Activated CD8-positive, alpha-beta memory T cell treated with anti-CD3 and anti-CD28 coated beads, Interleukin-2, amount 50 U/mL, for 24 hours (primary cell): ENCODE results near the gene PLCXD3.
"Not testable (repeated sequence)": the region's sequence is repeated elsewhere in the genome, so short reads cannot be mapped to it uniquely, and the experiment has no call there.

Experiments
- DNase-seq: peaks from one replicate; pipeline ENCODE4 v3.0.0-alpha.2; 2020; ENCODE audit errors: extremely low read depth

Gene PLCXD3

DNA sequence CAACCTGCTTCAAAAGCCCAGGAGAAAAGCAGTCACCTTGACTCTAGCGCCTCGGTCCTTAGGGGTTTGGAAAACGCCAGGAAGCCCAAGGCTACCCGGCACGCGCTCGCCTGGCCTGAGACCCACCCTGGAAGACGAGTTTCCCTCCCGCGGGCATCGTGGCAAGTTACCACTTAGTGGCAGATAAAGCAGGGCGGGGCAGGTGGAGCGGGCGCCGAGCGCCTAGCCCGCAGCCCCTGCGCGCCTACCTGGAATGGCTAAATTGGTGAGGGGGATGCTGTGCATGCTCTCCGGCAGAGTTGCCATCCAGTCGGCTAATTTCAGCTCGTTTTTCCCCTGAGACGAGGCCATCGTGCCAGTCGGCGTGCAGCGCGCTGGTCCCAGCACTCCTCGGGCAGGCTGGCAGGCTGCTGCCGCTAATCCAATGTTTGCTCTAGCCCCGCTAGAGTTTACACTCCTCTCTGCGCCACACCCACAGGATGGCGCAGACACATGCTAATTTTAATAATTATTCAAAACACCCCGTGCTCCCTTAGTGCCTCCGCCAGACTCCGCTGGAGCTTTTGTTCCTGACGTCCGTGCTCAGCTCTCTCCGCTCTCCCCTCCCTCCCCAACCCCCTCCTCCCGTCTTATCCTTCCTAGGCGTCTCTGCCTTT, at the start of gene PLCXD3:
Gene PLCXD3, minus strand, starts transcription at position 426 of the 656 bp plus-strand sequence. Its CDS starts 75 bp downstream, at position 351.
- DNase-seq, result no peak

DNA sequence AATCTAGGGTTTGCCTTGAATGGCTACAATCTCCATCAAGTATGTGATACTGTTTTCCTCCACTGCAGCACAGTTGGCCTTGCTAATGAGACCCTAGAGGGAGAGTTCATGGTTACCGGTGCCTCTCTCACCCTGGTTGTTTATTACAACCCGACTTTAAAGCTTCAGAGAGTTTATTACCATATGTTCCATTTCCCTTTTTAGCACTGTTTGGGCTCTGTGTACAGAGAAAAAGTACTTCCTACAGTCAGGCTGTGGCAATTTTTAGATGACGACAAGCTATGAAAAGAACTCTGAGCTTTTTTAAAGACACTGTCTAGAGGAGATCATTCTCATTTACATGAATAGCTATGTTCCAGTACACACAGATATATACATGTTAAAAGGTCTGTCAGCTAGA, 48.8 kb upstream of the PLCXD3 start:
- no peak for DNase-seq

DNA sequence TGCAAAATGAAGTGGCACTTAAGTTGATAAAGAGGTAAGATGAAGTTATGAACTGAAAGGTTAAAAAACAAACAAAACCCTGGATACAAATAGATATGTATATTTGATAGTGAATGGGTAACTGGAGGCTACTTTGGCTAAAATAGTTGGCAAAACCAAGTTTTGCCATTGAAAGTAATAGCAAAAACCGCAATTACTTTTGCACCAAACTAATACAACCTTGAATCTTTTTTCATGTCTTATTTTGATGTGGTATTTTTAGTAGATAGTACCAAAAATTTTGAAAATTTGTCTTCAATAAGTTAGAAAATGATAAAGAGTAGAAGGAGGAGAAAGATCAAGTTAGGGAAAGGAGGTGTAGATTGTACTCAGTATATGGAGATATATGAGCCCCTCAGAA, 47.9 kb upstream of the PLCXD3 start:
- DNase-seq, result no peak

DNA sequence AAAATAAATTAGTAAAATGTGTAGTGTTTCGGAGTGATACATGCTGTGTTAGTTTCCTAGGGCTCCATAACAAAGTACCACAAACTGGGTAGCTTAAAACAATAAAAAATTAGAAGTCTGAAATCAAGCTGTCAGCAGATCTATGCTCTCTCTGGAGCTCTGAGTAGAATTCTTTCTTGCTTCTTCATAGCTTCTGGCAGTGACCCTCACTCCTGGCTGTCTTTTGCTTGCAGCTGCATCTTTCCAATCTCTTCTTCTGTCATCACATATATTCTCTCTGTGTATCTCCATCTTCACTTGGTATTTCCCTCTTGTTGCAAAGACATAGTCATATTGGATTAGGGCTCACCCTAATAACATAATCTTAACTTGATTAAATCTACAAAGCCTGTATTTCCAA, 37.6 kb upstream of the PLCXD3 start:
- no peak for DNase-seq

GRCh38 chr5:41542183-41542582, 31.8 kb upstream of the PLCXD3 start:
- no peak for DNase-seq

- no peak for DNase-seq
These were observed 29.1 kb upstream of the PLCXD3 start for GRCh38 chr5:41539454-41539853.

DNA sequence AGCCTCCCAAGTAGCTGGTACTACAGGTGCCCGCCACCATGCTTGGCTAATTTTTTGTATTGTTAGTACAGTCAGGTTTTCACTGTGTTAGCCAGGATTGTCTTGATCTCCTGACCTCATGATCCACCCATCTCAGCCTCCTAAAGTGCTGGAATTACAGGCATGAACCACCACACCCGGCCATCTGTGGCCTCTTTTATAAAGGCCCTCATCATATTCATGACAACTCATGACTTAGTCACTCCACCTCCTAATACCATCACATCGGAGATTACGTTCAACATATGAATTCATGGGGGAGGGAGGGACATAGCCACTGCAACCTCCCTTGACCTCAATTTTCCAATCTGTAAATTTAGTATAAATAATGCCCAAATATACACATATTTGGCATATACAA, 27.2 kb upstream of the PLCXD3 start:
- no peak for DNase-seq

DNA sequence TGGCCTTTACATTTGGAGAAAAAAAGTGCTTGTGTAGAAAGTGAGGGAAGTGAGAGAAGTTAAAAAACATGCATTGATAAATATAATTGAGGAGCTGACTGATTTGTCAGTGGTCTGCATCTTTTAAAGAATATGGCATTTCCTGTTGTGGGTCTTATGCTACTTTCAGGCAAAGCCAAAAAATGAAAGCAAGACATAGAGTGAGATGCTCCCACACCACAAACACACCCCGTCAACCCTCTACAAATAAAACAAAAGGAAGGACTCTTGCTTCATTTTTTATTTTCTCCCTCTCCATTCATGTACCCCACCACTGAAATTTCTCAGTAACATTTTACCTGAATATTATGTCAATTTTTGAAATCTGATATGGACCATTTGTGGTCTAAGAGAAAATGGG, 22.1 kb upstream of the PLCXD3 start:
- DNase-seq, result no peak

DNA sequence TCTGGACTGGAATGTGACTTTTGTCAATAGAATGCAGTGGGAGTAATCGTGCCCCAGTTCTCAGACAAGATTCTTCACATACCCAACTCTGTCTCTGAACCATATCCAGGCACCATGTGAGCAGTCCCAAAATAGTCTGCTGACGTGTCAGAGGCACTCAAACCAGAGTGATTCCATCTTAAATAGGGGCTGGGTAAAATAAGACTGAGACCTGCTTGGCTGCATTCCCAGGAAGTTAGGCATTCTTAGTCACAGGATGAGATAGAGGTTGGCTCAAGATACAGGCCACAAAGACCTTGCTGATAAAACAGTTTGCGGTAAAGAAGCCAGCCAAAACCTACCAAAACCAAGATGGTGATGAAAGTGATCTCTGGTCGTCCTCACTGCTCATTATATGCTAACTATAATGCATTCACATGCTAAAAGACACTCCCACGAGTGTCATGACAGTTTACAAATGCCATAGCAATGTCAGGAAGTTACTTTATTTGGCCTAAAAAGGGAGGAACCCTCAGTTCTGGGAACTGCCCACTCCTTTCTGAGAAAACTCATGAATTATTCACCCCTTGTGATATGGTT, 16.9 kb upstream of the PLCXD3 start:
- DNase-seq, result no peak

GRCh38 chr5:41526699-41527098, 16.3 kb upstream of the PLCXD3 start:
- DNase-seq, result no peak

GRCh38 chr5:41524174-41524573, 13.8 kb upstream of the PLCXD3 start:
- DNase-seq, result no peak

DNA sequence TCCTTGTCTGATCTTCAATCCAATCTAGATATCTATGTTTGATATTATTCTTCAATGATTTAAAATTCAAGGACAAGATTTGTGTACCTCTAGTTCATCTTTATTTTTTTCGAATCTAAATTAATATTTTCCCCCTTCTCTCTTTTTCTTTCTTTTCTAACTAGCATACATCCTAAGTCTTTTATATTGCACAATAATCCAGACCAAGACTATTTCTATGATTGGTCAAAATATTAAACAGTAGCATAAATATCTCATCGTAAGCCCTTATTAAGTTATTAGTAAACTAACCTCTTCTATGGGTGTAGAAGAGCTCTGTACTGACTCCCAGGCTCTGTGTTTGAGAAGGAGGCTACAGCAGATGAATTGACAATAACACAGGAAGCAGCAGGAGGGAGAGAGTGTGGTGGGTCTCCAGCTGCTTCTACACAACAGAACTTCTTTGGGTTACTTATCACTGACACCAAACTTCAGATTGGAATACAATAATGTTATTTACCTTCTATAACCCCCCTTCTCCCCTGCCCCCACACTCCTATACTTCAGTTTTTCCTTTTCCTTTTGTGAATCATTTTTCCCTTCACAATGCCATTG, 11.9 kb upstream of the PLCXD3 start:
- no peak for DNase-seq

DNA sequence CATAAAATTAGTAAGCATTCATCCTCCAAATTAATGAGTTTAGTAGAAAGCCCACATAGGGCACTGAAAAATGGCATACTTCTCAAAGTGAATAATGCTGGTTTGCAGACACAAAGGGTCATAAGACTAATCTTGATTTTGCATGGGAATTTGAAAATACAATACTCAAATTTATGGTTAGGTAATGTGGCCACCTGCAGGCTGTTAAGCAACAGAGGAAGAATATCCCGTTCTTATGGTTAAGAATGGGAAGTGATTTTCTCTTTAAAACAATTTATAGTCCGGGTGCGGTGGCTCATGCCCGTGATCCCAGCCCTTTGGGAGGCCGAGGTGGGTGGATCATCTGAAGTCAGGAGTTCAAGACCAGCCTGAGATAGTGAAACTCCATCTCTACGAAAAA, 9.4 kb upstream of the PLCXD3 start:
- DNase-seq, result no peak

DNA sequence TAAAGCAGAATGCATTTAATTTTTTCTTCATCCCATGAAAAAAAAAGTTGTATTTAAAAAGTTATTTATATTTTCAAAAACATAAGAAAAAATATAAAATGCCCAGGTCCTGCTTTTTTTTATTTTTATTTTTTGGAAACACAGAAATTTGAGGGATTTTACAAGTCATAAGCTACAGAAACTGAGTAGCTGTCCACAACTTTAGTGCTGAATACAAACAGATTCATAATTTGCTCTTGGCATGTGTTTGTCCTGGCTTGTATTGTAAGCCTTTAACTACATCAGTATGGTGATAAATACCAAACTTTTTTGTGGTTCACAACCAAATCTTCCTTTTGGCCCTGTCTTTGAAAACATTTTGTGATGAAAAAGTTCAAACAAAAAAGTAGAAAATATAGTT, 7.5 kb upstream of the PLCXD3 start:
- no peak for DNase-seq

DNA sequence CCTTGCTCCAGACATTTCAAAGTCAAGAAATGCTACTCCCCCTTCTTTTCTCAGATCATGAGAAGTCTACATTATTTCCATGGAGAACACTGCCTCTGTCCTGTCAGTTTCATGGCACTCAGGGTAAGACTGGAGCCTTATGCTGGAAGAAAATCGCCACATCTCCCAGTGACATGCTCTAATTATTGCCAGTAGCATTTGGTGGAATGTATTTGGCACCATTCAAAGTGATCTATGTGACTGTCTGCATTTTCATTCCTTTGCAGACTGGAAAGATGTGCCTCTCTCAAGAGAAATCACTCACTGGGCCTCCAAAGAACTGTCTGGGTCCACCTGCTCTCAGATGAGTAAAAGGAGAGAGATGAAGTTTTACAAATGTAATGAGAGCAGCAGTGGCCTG, 840 bp upstream of the PLCXD3 start:
- DNase-seq, result no peak

- no peak for DNase-seq
These were observed 814 bp downstream of the PLCXD3 start for GRCh38 chr5:41509399-41510175.

GRCh38 chr5:41508696-41509398, 1.6 kb downstream of the PLCXD3 start:
- no peak for DNase-seq

GRCh38 chr5:41508186-41508585, 2.2 kb downstream of the PLCXD3 start:
- no peak for DNase-seq

GRCh38 chr5:41507501-41507900, 2.9 kb downstream of the PLCXD3 start:
- no peak for DNase-seq

DNA sequence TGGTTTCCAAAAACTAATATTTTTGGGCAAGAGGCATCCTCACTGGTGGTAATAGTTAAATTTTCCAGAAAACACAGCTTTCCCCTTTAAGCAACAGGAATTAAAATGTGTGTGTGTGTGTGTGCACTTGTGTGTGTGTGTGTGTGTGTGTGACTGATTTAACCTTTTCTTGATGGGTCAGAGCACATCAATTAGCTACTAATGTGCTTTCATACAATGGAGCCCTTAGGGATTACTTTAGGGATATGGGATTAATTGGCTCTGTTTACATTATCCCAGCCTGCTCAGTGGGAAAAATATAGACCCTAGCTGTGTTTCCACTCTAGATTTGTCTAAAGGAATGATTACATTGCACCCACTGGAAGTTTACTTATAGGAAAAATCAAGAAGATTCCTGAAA, 6.5 kb downstream of the PLCXD3 start:
- no peak for DNase-seq

DNA sequence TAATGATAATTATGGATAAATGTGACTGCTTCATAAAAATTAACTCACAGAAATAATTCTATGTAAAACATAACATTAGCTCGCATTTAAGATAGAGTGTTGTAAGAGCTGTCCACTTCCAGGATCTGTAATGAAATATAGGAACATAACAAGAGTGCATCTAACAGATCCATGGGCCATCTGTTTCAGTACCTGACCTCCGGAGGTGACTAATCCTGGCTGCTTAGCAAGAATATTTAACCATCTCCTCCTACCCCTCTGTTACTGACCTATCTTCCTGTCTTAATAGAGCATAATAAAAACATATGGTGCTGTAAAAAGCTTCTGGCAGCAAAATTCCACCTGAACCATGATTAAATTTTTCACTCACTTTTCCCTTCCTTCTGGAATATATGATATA, 7.1 kb downstream of the PLCXD3 start:
- no peak for DNase-seq

DNA sequence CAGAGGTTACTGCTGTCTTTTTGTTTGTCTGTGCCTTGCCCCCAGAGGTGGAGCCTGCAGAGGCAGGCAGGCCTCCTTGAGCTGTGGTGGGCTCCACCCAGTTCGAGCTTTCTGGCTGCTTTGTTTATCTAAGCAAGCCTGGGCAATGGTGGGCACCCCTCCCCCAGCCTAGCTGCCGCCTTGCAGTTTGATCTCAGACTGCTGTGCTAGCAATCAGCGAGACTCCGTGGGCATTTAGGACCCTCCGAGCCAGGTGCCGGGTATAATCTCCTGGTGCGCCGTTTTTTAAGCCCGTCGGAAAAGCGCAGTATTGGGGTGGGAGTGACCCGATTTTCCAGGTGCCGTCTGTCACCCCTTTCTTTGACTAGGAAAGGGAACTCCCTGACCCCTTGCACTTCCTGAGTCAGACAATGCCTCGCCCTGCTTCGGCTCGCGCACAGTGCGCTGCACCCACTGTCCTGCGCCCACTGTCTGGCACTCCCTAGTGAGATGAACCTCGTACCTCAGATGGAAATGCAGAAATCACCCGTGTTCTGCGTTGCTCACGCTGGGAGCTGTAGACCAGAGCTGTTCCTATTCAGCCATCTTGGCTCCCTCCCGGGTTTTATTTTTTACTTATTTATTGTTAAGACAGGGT, 16.8 kb downstream of the PLCXD3 start:
- not testable (repeated sequence) for DNase-seq
